Panc1 (cell line): ENCODE measurements around the gene ADARB2.

Experiments used
- POLR2AphosphoS5 ChIP-seq: IDR thresholded peaks from 2 replicates; pipeline ENCODE4 v1.6.1; 2012; ENCODE audit warnings: mild to moderate bottlenecking, low read depth, low read length, moderate library complexity
- REST ChIP-seq, 2 experiments: IDR thresholded peaks; 2 replicates each; pipeline ENCODE4 v1.6.1; 2011 to 2012; ENCODE audit warnings: low read depth in 2 of 2, control low read depth in 1 of 2, low read length in 1 of 2, mild to moderate bottlenecking in 1 of 2, moderate library complexity in 1 of 2; ENCODE audit not compliant: insufficient read depth in 1 of 2
- SIN3A ChIP-seq: IDR thresholded peaks from 2 replicates; pipeline ENCODE4 v1.6.1; 2012; ENCODE audit warnings: low read depth, mild to moderate bottlenecking, low read length, moderate library complexity, borderline replicate concordance; ENCODE audit not compliant: insufficient read depth
- TCF7L2 ChIP-seq: IDR thresholded peaks from 2 replicates; pipeline ENCODE4 v1.6.1; 2011; ENCODE audit warnings: mild to moderate bottlenecking, low read depth, low read length, inconsistent platforms
- TF ChIP-seq, protein P1 (sequence below): fragments of 450-650 bp; IDR thresholded peaks from 2 replicates; pipeline ENCODE4 v1.5.1; 2017; ENCODE audit warnings: mild to moderate bottlenecking

GRCh38 chr10:1399431-1400100 is 337.8 kb downstream of the ADARB2 start:
- TF ChIP-seq, protein P1, sequence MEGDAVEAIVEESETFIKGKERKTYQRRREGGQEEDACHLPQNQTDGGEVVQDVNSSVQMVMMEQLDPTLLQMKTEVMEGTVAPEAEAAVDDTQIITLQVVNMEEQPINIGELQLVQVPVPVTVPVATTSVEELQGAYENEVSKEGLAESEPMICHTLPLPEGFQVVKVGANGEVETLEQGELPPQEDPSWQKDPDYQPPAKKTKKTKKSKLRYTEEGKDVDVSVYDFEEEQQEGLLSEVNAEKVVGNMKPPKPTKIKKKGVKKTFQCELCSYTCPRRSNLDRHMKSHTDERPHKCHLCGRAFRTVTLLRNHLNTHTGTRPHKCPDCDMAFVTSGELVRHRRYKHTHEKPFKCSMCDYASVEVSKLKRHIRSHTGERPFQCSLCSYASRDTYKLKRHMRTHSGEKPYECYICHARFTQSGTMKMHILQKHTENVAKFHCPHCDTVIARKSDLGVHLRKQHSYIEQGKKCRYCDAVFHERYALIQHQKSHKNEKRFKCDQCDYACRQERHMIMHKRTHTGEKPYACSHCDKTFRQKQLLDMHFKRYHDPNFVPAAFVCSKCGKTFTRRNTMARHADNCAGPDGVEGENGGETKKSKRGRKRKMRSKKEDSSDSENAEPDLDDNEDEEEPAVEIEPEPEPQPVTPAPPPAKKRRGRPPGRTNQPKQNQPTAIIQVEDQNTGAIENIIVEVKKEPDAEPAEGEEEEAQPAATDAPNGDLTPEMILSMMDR, result no peak
- no peak for TF ChIP-seq SIN3A
- no peak for TF ChIP-seq POLR2AphosphoS5
- no peak for TF ChIP-seq REST (IDR thresholded peaks at IDR 0.05; ENCODE audit: insufficient read depth in 1 of 2, low read depth in 2 of 2, low read length in 1 of 2)
- TF ChIP-seq TCF7L2, result no peak
